HG02943 (cell line): Measurements from ENCODE around the gene MRPL47.

Source experiments
- ATAC-seq: cut with Tn5 transposase; IDR thresholded peaks from one replicate; pipeline ENCODE4 v1.9.1; 2021; ENCODE audit warnings: mild to moderate bottlenecking, low read depth, moderate library complexity; ENCODE audit not compliant: unreplicated experiment

The MRPL47 gene

GRCh38 chr3:179599531-179599930 lies 4.9 kb downstream of the MRPL47 start:
- no peak for ATAC-seq

GRCh38 chr3:179591313-179591712 lies 13.1 kb downstream of the MRPL47 start:
- ATAC-seq = no peak

GRCh38 chr3:179590669-179591068 lies 13.8 kb downstream of the MRPL47 start:
- ATAC-seq = no peak

- no peak for ATAC-seq
These were observed 15.3 kb downstream of the MRPL47 start for GRCh38 chr3:179589143-179589542.

GRCh38 chr3:179580992-179581391 lies 23.4 kb downstream of the MRPL47 start:
- ATAC-seq = no peak

- ATAC-seq = no peak
These were observed 38.9 kb downstream of the MRPL47 start for GRCh38 chr3:179565496-179565895.

- peak; percentile 56 for ATAC-seq
These were observed 41.1 kb downstream of the MRPL47 start for GRCh38 chr3:179563271-179563783.

GRCh38 chr3:179562591-179563270 lies 41.7 kb downstream of the MRPL47 start, which contains the start of gene ACTL6A:
TSS of gene ACTL6A (plus strand) at chr3:179562926. CDS start at chr3:179563093, 167 bp downstream.
- peak; percentile 95 for ATAC-seq

- no peak for ATAC-seq
These were observed 43.6 kb downstream of the MRPL47 start for GRCh38 chr3:179560791-179561190.

- no peak for ATAC-seq
These were observed 45.6 kb downstream of the MRPL47 start for GRCh38 chr3:179558742-179559364.

GRCh38 chr3:179551349-179552105 lies 52.9 kb downstream of the MRPL47 start:
- no peak for ATAC-seq

- no peak for ATAC-seq
These were observed 57.6 kb downstream of the MRPL47 start for GRCh38 chr3:179546814-179547241.

GRCh38 chr3:179544981-179545645 lies 59.3 kb downstream of the MRPL47 start:
- no peak for ATAC-seq

- no peak for ATAC-seq
These were observed 62.1 kb downstream of the MRPL47 start for GRCh38 chr3:179542375-179542774.

- ATAC-seq = no peak
These were observed 62.8 kb downstream of the MRPL47 start for GRCh38 chr3:179541596-179541995.

- no peak for ATAC-seq
These were observed 63.3 kb downstream of the MRPL47 start for GRCh38 chr3:179541094-179541493.
